A673 (cell line): ENCODE results near the gene PLD4.
"Not testable (repeated sequence)": the region's sequence is repeated elsewhere in the genome, so short reads cannot be mapped to it uniquely, and the experiment has no call there.

ENCODE experiments used
- EZH2 ChIP-seq: fragments of 200-600 bp; sonication (generic); IDR thresholded peaks from 2 replicates; pipeline ENCODE4 v1.6.1; 2017; ENCODE audit warnings: borderline replicate concordance, low read depth, mild to moderate bottlenecking, mixed read lengths, antibody characterized with exemption, low read length; ENCODE audit not compliant: poor library complexity, severe bottlenecking
- TF ChIP-seq, protein P1 (sequence below): fragments of 300-800, 200-600 bp; sonication (generic); conservative IDR thresholded peaks from 2 replicates; pipeline ENCODE4 v1.5.1; 2017; ENCODE audit warnings: low read depth, mild to moderate bottlenecking, antibody characterized with exemption, low read length, moderate library complexity, mixed read lengths

DNA sequence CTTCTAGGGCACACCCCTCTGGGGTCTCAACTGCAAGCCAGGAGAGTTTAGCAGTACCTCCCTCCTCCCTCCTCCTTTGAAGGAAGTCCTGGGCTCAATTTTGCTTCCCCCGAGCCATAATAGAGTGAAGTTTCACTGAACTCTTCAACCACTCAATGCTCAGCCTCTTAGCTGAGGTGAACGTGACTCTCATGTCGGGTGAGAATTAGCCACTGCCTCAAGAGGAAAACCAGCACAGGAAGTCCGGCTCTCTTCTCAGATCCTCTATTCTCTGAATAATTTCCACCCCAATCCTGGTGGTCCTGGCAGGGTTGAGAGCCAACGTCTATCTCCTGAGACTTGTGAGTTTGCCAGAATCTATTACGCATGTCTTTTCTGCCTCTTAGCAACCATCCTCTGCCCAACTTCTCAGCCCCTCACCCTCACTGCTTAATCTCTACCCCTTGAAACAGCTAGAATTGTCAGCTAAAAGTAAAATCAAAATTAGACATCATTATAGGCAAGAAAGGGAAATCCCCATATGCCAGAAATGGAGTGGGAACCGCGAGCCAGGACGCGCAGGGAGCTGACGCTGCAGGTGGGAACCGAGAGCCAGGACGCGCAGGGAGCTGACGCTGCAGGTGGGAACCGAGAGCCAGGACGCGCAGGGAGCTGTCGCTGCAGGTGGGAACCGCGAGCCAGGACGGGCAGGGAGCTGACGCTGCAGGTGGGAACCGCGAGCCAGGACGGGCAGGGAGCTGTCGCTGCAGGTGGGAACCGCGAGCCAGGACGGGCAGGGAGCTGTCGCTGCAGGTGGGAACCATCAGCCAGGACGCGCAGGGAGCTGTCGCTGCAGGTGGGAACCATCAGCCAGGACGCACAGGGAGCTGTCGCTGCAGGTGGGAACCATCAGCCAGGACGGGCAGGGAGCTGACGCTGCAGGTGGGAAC lies 19.8 kb upstream of the PLD4 start:
- TF ChIP-seq, protein P1, sequence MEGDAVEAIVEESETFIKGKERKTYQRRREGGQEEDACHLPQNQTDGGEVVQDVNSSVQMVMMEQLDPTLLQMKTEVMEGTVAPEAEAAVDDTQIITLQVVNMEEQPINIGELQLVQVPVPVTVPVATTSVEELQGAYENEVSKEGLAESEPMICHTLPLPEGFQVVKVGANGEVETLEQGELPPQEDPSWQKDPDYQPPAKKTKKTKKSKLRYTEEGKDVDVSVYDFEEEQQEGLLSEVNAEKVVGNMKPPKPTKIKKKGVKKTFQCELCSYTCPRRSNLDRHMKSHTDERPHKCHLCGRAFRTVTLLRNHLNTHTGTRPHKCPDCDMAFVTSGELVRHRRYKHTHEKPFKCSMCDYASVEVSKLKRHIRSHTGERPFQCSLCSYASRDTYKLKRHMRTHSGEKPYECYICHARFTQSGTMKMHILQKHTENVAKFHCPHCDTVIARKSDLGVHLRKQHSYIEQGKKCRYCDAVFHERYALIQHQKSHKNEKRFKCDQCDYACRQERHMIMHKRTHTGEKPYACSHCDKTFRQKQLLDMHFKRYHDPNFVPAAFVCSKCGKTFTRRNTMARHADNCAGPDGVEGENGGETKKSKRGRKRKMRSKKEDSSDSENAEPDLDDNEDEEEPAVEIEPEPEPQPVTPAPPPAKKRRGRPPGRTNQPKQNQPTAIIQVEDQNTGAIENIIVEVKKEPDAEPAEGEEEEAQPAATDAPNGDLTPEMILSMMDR: not testable (repeated sequence)
- TF ChIP-seq EZH2: not testable (repeated sequence)
